Caco-2 (cell line): ENCODE measurements around the gene WWOX. TPM values are rescaled to one million over a fixed set of nuclear protein-coding genes. Genes with fewer than 3 reads are reported as not detected.

Experiments used
- BruUV-seq: library from RNA; stranded (reverse); fragments of 400-500 nt; replicated peaks from 2 replicates; lab custom pipeline; 2021; lab: Mats Ljungman, UMichigan
- CTCF ChIA-PET: fragments of 300-600 bp; sonication (Branson Sonifier 250); formaldehyde crosslinking; loops from one replicate; lab custom pipeline; 2022; ENCODE audit warnings: antibody characterized with exemption; lab: Charles Lee
- POLR2A ChIA-PET: fragments of 300-600 bp; sonication (Branson Sonifier 250); formaldehyde crosslinking; loops from one replicate; lab custom pipeline; 2022; ENCODE audit warnings: antibody characterized with exemption; lab: Charles Lee
- DNase-seq, 2 experiments: peaks; one replicate each; pipeline versions ENCODE4 v3.0.0 to v3.0.0-alpha.2; 2020 to 2022
- H3K27me3 ChIP-seq: replicated peaks from 2 replicates; pipeline ENCODE4 v1.6.0; 2011; ENCODE audit warnings: low read length; ENCODE audit not compliant: control insufficient read depth, insufficient read depth
- H3K36me3 ChIP-seq: 2 replicates; pipeline ENCODE4 v1.5.1; 2011; ENCODE audit warnings: low read length; ENCODE audit not compliant: control insufficient read depth, insufficient read depth
- H3K4me1 ChIP-seq: fragments of 250-450 bp; sonication (Bioruptor Pico); 2 replicates; pipeline ENCODE4 v1.5.1; 2020; ENCODE audit warnings: mild to moderate bottlenecking
- H3K4me3 ChIP-seq: 2 replicates; pipeline ENCODE4 v1.5.1; 2011; ENCODE audit warnings: low read depth, mild to moderate bottlenecking, control low read depth, low read length
- H3K9me3 ChIP-seq: fragments of 250-450 bp; sonication (Bioruptor Pico); 2 replicates; pipeline ENCODE4 v1.5.1; 2020; ENCODE audit warnings: mild to moderate bottlenecking, moderate library complexity
- H3K27ac Mint-ChIP-seq: one replicate; pipeline ENCODE4 v1.8.0; 2022; ENCODE audit warnings: mixed read lengths; ENCODE audit not compliant: unreplicated experiment
- H3K27me3 Mint-ChIP-seq: one replicate; pipeline ENCODE4 v1.8.0; 2022; ENCODE audit warnings: mixed read lengths; ENCODE audit not compliant: insufficient read depth, unreplicated experiment
- H3K36me3 Mint-ChIP-seq: one replicate; pipeline ENCODE4 v1.8.0; 2022; ENCODE audit warnings: mild to moderate bottlenecking, mixed read lengths; ENCODE audit not compliant: insufficient read depth, unreplicated experiment
- H3K4me1 Mint-ChIP-seq: one replicate; pipeline ENCODE4 v1.8.0; 2022; ENCODE audit warnings: low read depth, mixed read lengths; ENCODE audit not compliant: unreplicated experiment
- H3K4me3 Mint-ChIP-seq: one replicate; pipeline ENCODE4 v1.8.0; 2022; ENCODE audit warnings: mild to moderate bottlenecking, moderate library complexity, mixed read lengths; ENCODE audit not compliant: unreplicated experiment
- H3K9me3 Mint-ChIP-seq: one replicate; pipeline ENCODE4 v1.8.0; 2022; ENCODE audit warnings: mixed read lengths; ENCODE audit not compliant: unreplicated experiment
- intact Hi-C: fragments of 100-400 bp; cut with micrococcal nuclease; formaldehyde crosslinking; loops from one replicate; pipeline ENCODE4 v1.10.0; 2022; ENCODE audit not compliant: unreplicated experiment
- total RNA-seq: library from RNA; stranded (reverse); gene quantifications from 2 replicates; pipeline ENCODE4 v1.2.3, GENCODE V29; 2022
- TF ChIP-seq, protein P1 (sequence below), 2 experiments: fragments of 200-600 bp in 1 of 2; IDR thresholded peaks; 1 replicate in 1 of 2; 2 replicates in 1 of 2; pipeline versions ENCODE4 v1.5.1 to v1.8.0; 2011 to 2022; ENCODE audit warnings: antibody characterized with exemption in 1 of 2, control low read depth in 1 of 2, inconsistent platforms in 1 of 2, low read depth in 1 of 2, low read length in 1 of 2, mild to moderate bottlenecking in 1 of 2, moderate library complexity in 1 of 2; ENCODE audit not compliant: insufficient read depth in 1 of 2, severe bottlenecking in 1 of 2, unreplicated experiment in 1 of 2

WWOX gene
- total RNA-seq, 1 experiment from 2014 or later: 45.0 TPM

DNA sequence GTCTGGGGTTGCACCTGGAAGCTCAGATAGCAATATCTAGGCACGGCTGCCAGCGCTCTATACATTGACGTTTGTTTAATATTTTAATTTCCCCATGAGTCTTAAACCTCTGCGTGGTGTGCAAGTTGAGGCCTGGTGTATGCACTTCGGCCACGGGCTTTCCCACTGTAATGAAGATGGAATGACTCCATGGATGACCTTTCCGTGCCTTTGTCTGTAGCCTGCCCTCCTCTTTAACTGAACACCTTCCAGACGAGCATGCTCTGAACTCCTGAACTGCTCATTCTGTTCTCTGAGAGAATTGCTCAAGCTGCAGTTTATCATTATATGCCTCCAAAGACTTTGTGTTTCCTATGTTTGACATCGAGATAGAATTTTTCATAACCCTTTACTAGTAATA, 438.8 kb downstream of the WWOX start:
- Histone ChIP-seq H3K27me3 (no peaks in the 10 kb centered on the region), H3K4me3 (no peak overlapping the region), H3K9me3 (no peaks in the 10 kb centered on the region), H3K36me3 (no peaks in the 10 kb centered on the region), H3K4me1 (no peaks in the 10 kb centered on the region)
- ChIA-PET POLR2A (no interaction called here), CTCF (no interaction called here)
- H3K27ac Mint-ChIP-seq: no peak overlapping the region
- no peaks in the 10 kb centered on the region for H3K27me3 Mint-ChIP-seq
- H3K9me3 Mint-ChIP-seq: no peaks in the 10 kb centered on the region
- intact Hi-C loops: no loop called here
- BruUV-seq: no TSS peak
- H3K4me3 Mint-ChIP-seq: no peak overlapping the region
- H3K36me3 Mint-ChIP-seq: no peaks in the 10 kb centered on the region
- no peaks in the 10 kb centered on the region for H3K4me1 Mint-ChIP-seq
- TF ChIP-seq, protein P1, sequence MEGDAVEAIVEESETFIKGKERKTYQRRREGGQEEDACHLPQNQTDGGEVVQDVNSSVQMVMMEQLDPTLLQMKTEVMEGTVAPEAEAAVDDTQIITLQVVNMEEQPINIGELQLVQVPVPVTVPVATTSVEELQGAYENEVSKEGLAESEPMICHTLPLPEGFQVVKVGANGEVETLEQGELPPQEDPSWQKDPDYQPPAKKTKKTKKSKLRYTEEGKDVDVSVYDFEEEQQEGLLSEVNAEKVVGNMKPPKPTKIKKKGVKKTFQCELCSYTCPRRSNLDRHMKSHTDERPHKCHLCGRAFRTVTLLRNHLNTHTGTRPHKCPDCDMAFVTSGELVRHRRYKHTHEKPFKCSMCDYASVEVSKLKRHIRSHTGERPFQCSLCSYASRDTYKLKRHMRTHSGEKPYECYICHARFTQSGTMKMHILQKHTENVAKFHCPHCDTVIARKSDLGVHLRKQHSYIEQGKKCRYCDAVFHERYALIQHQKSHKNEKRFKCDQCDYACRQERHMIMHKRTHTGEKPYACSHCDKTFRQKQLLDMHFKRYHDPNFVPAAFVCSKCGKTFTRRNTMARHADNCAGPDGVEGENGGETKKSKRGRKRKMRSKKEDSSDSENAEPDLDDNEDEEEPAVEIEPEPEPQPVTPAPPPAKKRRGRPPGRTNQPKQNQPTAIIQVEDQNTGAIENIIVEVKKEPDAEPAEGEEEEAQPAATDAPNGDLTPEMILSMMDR (IDR thresholded peaks at IDR 0.05; ENCODE audit: insufficient read depth in 1 of 2, low read depth in 1 of 2, low read length in 1 of 2, severe bottlenecking in 1 of 2, unreplicated experiment in 1 of 2): no peak
- DNase-seq: no peak

DNA sequence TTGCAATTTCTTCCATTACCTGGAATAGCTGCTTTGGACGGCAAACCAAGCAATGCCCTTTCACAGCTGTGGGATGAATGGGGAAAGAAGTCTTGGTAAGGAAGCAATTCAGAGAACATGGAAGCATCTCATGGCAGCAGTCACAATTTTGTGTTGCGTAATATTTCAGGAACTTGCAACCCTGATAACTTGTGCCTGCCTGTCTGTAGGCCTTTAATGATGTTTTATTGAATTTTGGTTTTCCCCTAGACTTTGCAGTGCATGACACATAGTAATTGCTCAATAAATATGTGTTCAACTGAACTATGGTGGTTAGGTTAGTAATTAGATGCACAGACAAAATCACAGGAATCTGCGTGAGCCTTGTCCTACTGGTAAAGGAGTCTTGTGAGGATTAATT, 439.5 kb downstream of the WWOX start:
- DNase-seq: no peak
- no peaks in the 10 kb centered on the region for H3K4me1 Mint-ChIP-seq
- intact Hi-C loops: no loop called here
- no peaks in the 10 kb centered on the region for H3K27me3 ChIP-seq
- no peaks in the 10 kb centered on the region for H3K36me3 Mint-ChIP-seq
- no peaks in the 10 kb centered on the region for H3K27me3 Mint-ChIP-seq
- CTCF ChIA-PET: no interaction called here
- H3K9me3 Mint-ChIP-seq: no peaks in the 10 kb centered on the region
- no peak overlapping the region for H3K4me3 ChIP-seq
- POLR2A ChIA-PET: no interaction called here
- BruUV-seq: no TSS peak
- H3K4me1 ChIP-seq: no peaks in the 10 kb centered on the region
- TF ChIP-seq, protein P1 (IDR thresholded peaks at IDR 0.05; ENCODE audit: insufficient read depth in 1 of 2, low read depth in 1 of 2, low read length in 1 of 2, severe bottlenecking in 1 of 2, unreplicated experiment in 1 of 2): no peak
- H3K4me3 Mint-ChIP-seq: no peak overlapping the region
- no peaks in the 10 kb centered on the region for H3K36me3 ChIP-seq
- no peaks in the 10 kb centered on the region for H3K9me3 ChIP-seq
- no peak overlapping the region for H3K27ac Mint-ChIP-seq

DNA sequence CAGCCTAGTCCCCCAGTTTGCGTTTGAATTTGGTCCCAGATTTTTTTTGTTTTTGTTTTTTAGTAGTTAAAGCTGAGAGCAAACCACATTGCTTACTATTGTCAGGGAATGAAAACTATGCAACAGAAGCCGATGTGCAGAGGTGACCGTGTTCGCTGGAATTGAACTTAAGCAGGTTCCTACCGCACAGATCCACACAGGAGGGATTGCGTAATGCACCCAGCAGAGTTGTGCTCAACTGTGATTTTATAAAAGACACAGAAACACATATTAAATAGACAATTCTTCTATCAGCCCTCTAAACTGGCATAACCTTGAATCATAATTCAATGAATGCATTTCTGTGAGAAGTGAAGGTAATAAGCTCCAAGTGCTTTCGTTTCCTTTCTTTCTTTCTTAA, 443.0 kb downstream of the WWOX start:
- Histone ChIP-seq H3K4me3 (no peak overlapping the region), H3K4me1 (no peaks in the 10 kb centered on the region), H3K9me3 (no peaks in the 10 kb centered on the region), H3K27me3 (no peaks in the 10 kb centered on the region), H3K36me3 (no peaks in the 10 kb centered on the region)
- intact Hi-C loops: no loop called here
- ChIA-PET POLR2A (no interaction called here), CTCF (no interaction called here)
- TF ChIP-seq, protein P1 (IDR thresholded peaks at IDR 0.05; ENCODE audit: insufficient read depth in 1 of 2, low read depth in 1 of 2, low read length in 1 of 2, severe bottlenecking in 1 of 2, unreplicated experiment in 1 of 2): no peak
- no TSS peak for BruUV-seq
- Mint-ChIP-seq H3K4me3 (no peak overlapping the region), H3K27ac (no peak overlapping the region), H3K36me3 (no peaks in the 10 kb centered on the region), H3K4me1 (no peaks in the 10 kb centered on the region), H3K9me3 (no peaks in the 10 kb centered on the region), H3K27me3 (no peaks in the 10 kb centered on the region)
- no peak for DNase-seq
